GM19438 (cell line): ENCODE results near the gene ARFIP1.
"Not testable (repeated sequence)": the region's sequence is repeated elsewhere in the genome, so short reads cannot be mapped to it uniquely, and the experiment has no call there.

Source experiments
- ATAC-seq: cut with Tn5 transposase; IDR thresholded peaks from one replicate; pipeline ENCODE4 v1.9.1; 2021; ENCODE audit warnings: low read depth; ENCODE audit not compliant: unreplicated experiment

The ARFIP1 gene

DNA sequence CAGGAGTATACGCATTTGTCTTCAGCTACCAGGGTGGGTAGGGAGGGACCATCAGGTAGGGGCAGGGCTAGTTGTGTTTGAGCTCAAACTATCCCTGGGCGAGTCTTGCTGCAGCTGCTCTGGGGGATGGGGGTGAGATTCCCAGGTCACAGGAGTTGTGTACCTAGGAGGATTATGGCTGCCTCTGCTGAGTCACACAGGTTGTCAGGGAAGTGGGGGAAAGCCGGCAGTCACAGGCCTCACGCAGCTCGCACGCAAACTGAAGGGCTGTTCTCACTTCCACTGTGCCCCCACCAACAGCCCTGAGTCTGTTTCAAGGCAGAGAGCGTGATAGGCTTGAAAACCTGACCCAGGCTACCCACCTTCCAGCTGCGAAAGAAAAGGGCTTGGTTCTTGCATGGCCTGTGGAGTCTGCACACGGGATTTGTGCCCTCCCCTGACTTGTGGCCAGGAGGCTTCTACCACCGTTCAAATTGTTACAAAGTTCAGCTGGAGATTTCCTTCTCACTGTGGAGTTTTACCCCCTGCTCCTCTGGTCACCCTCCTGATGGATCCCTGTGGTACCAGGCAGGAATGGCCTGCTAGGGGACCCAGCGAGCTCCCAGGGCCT is 63.8 kb downstream of the ARFIP1 start:
- no peak for ATAC-seq

DNA sequence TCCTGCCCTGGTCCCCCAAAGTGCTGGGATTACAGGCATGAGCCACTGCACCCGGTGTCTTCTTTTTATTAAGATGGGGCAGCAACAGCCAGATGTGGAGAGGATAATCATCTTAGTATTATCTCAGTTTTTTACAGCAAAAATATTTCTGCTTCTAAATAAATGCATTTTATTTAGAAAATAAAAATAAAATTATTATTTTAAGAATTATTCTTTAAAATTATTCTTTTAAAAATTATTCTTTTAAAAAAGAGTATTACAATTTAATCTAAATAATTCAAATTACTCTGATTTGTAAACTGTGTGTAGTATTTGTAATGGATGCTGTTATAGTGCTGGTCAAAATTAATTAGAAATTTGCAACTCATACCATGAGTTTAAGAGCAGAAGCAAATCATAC is 67.6 kb downstream of the ARFIP1 start:
- ATAC-seq = no peak

DNA sequence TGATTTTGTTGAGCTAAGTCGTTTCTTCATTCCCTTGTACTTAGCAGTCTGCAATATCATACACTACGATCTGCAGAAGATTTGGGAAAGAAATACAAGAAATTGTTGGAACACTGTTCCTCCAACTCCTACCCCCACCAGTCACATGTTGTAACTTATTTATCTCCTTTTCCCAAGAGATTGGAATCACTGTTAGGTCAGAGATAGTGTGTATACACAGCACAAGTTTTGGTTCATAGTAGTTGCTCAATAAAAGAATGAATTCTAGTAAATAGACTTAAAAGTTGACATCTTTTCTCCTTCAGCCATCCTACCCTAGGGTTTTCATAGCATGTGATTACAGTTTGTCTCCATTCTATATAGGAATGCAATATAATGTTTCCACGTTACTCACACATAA is 68.8 kb downstream of the ARFIP1 start:
- no peak for ATAC-seq

DNA sequence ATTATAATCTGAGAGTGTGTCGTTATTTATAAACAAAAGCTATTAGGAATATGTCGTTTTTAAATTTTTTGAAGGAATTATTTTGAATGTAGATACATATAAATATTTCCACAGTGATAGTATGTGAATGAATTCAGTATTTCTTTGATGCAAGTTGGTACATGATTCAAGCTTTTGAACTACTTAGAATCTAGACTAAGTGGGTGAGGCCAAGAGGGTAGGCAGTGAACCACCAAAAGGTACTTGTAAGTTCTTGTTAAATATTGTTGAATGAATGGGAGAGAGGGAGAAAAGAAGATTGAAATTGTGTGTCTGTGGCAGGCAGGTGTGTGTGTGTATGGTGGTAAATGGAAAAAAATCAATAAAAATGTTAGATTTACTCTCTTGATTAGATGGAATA is 69.6 kb downstream of the ARFIP1 start:
- no peak for ATAC-seq

DNA sequence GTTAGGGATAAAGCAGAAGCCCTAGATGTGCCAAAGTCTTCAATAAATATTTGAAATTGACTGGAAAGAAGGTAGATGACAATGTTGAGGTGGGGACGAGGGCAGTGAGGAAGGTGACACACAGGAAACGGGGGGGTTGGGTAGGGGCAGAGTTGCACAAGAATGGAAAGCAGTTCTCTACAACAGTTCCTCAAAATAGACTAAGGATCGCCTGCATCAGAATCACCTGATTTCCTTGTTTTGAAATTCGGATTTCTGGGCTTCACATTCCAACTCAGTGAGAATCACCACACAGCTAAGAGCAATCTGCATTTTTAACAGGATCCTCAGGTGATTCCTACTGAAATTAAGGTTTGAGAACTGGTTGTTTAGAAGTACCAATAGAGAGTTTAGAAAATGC is 70.6 kb downstream of the ARFIP1 start:
- ATAC-seq = no peak

DNA sequence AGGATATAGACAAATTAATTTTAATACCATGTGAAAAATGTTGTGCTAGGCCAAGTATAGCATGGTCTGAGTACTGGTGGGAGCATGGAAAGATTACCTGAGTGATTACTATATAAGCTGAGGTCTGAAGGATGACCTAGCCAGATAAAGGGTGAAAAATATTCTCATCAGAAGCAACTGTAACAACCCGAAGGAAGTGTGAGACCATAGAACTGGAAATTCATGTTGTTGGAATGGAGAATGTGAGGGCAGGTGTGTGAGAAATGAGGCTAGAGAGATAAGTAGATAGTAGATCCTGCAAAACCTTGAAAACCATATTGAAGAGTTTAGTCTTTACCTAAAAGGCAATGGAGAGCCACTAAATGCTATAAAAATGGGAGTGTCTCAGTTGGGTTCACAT is 71.5 kb downstream of the ARFIP1 start:
- ATAC-seq = no peak

DNA sequence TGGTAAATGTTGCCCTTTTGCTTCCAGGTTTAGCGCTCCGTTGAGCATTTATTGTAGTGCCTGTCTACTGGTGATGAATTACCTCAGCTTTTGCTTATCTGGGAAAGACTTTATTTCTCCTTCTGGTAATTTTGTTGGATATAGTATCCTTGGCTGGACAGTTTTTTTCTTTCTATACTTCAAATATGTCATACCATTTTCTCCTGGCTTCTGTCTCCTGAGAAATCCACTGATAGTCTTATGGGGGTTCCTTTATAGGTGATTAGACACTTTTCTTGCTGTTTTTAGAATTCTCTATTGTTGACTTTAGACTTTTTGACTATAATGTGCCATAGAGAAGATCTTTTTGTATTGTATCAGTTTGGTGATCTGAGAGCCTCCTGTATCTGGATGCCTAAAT is 73.5 kb downstream of the ARFIP1 start:
- ATAC-seq = no peak

DNA sequence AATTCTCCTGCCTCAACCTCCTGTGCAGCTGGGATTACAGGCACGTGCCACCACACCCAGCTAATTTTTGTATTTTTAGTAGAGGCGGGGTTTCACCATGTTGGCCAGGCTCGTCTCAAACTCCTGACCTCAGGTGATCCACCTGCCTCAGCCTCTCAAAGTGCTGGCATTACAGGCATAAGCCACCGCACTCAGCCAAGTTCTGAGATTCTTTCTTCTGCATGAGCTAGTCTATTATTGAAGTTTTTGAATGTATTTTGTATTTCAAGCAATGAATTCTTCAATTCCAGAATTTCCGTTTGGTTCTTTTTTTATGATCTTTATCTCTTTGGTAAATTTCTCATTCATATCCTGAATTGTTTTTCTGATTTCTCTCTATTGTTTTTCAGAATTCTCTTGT is 74.3 kb downstream of the ARFIP1 start:
- not testable (repeated sequence) for ATAC-seq

DNA sequence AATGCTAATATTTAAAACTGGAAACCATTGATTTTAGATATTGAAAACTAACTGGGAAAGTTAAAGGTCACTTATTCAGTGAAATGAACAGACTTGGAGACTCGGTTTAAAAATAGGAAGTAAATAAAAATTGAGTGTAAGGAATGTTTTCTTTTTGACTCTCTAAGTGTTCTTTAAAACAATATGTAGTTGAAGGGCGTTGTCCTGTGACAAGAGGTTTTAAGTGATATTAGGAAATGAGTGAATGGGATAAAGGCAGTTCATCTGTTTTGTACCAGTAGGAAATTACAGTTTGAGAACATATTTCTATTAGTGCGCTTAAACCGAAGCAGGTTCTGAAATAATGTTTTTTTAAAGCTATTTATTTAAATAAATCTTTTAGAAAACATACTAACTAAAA is 77.2 kb downstream of the ARFIP1 start:
- no peak for ATAC-seq

DNA sequence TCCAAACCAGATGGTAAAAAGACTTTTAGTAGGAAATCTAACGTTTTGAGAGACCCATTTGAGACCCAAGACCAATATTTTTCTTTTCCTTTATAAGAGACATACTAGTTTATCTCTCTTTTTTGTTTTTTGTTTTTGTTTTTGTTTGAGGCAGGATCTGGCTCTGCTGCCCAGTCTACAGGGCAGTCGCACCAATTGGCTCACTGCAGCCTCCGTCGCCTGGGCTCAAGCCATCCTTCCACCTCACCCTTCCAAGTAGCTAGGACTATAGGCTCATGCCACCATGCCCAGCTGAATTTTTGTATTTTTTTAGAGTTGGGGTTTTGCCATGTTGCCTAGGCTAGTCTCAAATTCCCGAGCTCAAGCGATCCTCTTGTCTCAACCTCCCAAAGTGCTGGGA is 79.2 kb downstream of the ARFIP1 start:
- ATAC-seq = no peak

DNA sequence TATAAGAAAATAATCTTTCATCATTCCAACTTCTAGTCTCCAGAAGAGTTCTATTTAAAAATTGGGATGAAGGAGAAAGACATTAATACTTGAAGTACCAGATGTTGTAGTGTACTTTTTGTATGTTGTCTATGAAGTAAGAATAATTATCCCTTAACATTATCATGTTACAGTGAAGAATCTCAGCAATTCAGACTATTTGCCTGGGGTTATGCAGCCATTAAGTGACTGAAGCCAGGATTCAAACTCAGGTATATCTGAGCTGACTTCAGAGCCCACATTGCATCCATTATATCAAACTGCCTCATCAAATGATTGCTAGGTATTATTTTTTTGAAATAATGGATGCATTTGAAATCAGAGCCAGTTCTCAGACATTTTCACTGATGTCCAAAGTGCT is 80.3 kb downstream of the ARFIP1 start:
- no peak for ATAC-seq

DNA sequence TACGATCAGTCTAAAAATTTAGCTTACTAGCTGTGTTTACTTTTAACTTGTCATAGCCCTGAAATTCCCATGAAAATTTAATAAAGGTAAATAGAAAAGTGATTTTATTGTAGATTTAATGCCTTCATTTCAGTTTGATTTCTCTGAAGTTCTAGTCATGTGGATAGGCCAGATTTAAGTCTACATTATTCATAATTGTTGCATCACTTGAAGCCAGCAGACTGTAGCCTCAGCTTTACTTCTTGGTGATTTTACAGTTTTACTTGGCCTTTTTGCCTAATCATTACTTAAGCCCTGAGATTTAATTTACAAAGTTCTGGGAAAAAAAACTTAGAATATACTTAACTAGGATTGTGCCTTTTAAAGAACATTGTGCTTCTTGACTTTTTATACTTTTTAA is 82.9 kb downstream of the ARFIP1 start:
- ATAC-seq = no peak

DNA sequence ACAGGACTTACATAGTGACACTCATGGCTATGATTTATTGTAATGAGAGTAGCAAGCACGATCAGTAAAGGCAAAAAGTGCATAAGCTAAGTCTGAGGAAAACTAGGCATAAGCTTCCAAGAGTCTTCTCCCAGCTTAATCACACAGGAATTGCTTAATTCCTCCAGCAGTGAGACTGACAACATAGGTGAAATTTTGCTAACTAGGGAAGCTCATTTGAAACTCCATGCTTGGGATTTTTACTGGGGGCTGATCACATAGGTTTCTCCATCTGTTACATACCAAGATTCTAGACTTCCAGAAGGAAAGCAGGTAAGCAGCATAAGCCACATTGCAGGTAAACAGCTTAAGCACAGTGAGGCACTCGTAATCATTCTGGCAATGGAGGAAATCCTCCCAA is 84.6 kb downstream of the ARFIP1 start:
- no peak for ATAC-seq

DNA sequence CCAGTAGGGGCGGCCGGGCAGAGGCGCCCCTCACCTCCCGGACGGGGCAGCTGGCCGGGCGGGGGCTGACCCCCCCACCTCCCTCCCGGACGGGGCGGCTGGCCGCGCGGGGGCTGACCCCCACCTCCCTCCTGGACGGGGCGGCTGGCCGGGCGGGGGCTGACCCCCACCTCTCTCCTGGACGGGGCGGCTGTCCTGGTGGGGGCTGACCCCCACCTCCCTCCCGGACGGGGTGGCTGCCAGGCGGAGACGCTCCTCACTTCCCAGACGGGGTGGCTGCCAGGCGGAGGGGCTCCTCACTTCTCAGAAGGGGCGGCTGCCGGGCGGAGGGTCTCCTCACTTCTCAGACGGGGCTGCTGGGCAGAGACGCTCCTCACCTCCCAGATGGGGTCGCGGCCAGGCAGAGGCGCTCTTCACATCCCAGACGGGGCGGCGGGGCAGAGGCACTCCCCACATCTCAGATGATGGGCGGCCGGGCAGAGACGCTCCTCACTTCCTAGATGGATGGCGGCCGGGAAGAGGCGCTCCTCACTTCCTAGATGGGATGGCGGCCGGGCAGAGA is 86.8 kb downstream of the ARFIP1 start:
- ATAC-seq = not testable (repeated sequence)

DNA sequence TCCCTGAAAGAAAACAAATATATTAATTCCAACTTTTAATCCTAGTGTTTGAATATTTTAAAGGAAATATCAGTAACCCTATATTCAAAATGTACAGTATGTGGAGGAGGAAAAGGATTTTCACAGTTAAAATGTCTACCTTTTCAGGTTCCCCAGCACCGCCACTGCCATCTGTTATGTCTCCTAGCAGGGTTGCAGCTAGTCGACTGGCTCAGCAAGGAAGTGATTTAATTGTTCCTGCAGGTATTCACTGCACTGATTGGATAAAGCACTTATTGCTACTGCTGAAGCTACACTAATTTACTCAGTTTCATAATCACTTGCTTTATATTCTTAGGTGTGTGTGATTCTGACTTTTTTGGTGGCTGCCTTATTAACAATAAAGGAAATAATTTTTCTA is 90.9 kb downstream of the ARFIP1 start:
- ATAC-seq = no peak

DNA sequence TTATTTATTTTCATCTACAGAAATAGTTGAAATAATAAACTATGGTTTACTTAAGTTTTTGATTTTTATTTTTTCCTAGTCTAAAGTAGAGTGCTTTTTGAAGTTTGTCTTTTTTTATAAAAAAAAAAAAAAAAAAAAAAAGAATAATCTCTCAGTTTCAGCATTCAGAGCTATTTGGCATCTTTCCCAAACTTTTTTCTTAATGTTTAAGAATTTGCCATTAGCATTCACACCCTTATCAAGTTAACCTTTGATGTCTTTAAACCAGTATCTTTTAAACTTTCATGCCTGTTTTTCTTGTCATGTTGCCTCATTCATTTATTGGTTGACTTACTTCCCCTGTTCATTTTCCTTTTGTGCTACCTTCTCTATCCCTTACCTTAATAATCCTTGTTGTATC is 95.5 kb downstream of the ARFIP1 start:
- ATAC-seq = no peak

DNA sequence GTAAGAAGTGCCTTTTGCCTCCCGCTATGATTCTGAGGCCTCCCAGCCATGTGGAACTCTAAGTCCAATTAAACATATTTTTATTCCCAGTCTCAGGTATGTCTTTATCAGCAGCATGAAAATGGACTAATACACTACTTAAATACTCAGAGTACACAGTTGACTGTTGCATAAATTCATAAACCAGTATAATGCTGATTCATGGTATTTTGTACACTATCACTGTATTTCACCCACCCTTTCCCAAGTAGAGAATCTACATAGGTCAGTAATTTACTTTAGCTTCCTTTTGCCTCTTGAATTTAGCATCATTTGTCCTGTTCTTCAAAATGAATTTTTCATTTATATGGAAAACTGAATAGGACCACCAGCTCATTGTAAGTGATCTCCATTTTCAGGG is 98.1 kb downstream of the ARFIP1 start:
- no peak for ATAC-seq

DNA sequence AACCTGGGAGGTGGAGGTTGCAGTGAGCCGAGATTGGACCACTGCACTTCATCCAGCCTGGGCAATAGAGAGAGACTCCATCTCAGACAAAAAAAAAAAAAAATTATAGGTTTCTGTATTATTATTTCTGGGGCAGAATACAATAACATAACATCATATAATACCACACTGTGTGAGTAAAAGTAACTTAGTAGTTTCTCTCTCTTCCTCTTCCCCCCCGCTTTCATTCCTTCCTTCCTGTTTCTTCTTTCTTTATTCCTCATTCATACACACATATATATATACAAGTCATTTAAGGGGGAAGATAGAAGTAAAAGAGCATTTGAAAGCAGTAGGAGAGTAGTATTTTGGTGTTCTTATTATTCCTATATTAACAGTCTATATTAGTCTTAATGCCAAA is 100.5 kb downstream of the ARFIP1 start:
- no peak for ATAC-seq

DNA sequence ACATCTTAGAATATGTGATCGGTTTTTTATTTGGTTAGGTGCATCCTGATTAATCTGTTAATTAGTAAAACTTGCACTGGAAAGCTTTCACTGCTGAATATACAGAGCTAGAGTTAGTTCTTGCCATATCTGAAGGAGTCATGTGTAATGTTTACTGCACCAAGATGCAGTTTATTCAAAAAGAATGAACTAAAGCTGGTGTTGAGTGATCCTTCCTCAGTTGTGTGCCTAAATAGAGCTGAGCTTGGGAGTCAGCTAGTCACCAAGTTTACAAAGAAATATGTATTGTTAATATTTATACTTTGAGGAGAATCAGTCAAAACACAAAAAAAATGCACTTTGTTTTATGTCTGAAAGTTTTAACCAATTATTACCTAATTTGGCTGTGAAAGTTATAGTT is 102.2 kb downstream of the ARFIP1 start:
- ATAC-seq = no peak

DNA sequence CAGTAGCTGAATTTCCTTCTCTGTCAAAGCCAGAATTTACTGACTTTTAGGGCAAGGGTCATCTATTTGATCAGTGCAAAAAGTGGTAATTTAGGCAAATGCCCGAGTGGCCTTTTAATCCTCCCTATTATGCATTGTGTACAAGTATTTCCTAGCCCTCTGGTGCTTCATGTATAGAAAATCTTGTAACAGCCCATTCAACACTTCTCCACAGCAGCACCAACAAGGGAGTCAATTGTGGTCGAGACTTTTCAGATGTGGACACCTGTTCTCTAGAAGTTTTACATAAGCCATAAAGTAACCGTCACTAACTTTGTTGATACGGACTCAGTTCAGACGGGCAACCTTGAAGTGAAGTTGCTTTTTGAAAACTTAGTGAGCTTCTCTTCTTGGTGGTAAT is 105.4 kb downstream of the ARFIP1 start:
- no peak for ATAC-seq

DNA sequence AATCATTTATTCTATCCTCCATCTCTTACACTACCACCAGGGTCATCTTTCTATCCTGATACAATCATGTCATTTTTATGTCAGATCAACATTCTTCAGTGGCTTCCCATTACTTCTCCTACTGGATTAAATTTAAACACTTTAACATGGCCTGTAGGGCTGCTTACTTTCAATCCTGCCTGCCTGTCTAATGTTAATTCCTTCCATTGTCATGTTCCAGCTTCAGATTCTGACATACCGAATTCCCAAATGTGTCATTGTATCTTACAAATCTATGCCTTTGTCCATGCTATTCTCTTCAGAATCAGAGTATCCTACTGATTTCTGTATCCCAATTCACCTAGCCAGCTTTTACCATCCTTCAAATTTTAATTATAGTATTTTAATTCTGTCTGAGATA is 106.4 kb downstream of the ARFIP1 start:
- no peak for ATAC-seq

DNA sequence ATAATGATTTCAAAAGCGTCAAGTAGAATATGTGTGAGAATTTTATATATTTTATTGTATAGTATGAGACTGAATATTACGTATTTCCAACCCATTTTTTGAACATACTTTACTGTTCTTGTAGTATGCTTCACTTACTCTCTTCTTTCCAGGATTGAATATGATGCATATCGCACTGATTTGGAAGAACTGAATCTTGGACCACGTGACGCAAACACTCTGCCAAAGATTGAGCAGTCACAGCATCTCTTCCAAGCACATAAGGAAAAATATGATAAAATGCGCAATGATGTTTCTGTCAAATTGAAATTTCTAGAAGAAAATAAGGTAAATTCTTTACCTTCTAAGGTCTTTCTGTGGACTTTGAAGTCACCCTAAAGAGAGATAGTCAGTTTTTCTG is 108.2 kb downstream of the ARFIP1 start:
- ATAC-seq = no peak

DNA sequence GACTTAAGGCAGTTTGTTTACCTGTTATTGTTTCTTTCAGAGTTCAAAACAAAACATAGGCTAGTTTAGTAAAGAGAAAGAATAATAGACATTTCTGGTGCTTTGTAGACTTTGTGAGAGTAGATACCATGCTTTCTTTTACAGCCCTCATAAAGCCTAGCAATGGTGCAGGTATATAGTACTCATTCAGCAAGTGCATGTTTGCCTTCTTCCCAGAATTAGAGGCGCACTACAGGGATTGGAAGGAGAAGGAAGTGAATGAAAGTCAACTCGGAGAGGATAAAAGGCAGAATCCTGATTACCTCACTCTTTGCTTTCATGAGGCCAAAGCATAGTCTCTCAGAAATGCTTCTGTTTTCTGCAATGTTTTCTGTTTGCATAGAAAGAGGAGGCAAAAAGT is 113.2 kb downstream of the ARFIP1 start:
- no peak for ATAC-seq
